Endothelial cell (in vitro differentiated cells): Measurements from ENCODE around the gene ANTXR2. TPM values are rescaled to one million over a fixed set of nuclear protein-coding genes. Genes with fewer than 3 reads are reported as not detected.

Experiments used
- DNase-seq: peaks from one replicate; pipeline ENCODE4 v3.0.0; 2021; ENCODE audit warnings: low spot score
- H3K27ac Mint-ChIP-seq: one replicate; pipeline ENCODE4 v1.8.0; 2021; ENCODE audit warnings: mixed read lengths, inconsistent platforms; ENCODE audit not compliant: unreplicated experiment
- H3K27me3 Mint-ChIP-seq: one replicate; pipeline ENCODE4 v1.8.0; 2021; ENCODE audit warnings: mild to moderate bottlenecking, moderate library complexity, mixed read lengths, inconsistent platforms; ENCODE audit not compliant: unreplicated experiment
- H3K36me3 Mint-ChIP-seq: one replicate; pipeline ENCODE4 v1.8.0; 2021; ENCODE audit warnings: mild to moderate bottlenecking, low read depth, mixed read lengths, inconsistent platforms; ENCODE audit not compliant: unreplicated experiment
- H3K4me1 Mint-ChIP-seq: one replicate; pipeline ENCODE4 v1.8.0; 2021; ENCODE audit warnings: mild to moderate bottlenecking, mixed read lengths, inconsistent platforms; ENCODE audit not compliant: unreplicated experiment
- H3K4me3 Mint-ChIP-seq: one replicate; pipeline ENCODE4 v1.8.0; 2021; ENCODE audit warnings: mild to moderate bottlenecking, mixed read lengths, inconsistent platforms; ENCODE audit not compliant: unreplicated experiment
- H3K9me3 Mint-ChIP-seq: one replicate; pipeline ENCODE4 v1.8.0; 2021; ENCODE audit warnings: mixed read lengths, inconsistent platforms; ENCODE audit not compliant: unreplicated experiment
- total RNA-seq: library from RNA; stranded (reverse); fragmentation: NEBNext Ultra II Directional; extraction: Animal tissue kit (Norgen Biotek cat#: 25700); gene quantifications from one replicate; pipeline ENCODE4 v1.2.1, GENCODE V29; 2021; ENCODE audit not compliant: unreplicated experiment
- TF ChIP-seq, protein P1 (sequence below): fragments of 200-600 bp; sonication (generic); IDR thresholded peaks from one replicate; pipeline ENCODE4 v1.5.0; 2021; ENCODE audit warnings: antibody characterized with exemption; ENCODE audit not compliant: unreplicated experiment

Gene ANTXR2
- total RNA-seq, 1 donor from 2014 or later, result 176 TPM

DNA sequence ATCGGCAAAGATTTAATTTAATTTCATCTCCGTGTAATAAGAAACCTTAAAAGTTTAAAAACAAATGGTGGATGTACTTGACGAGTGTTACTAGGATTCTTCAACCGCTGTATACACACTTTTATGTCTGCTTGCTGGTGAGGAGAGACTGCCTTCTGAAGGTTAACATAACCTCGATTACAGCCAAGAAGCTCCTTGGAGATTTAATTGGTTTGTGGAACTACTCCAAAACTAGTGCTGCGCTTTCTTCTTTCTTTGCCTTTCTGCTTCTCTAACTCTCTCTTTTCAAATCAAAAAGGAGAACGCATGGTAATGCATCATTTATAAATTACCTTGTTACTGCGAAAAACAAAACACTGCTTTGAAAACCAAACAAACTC is 109.0 kb downstream of the ANTXR2 start:
- no peaks in the 10 kb centered on the region for H3K9me3 Mint-ChIP-seq
- H3K27me3 Mint-ChIP-seq, result peaks cover 2% of the 10 kb centered on the region
- H3K36me3 Mint-ChIP-seq, result peaks cover 20% of the 10 kb centered on the region
- H3K4me1 Mint-ChIP-seq, result peaks cover 23% of the 10 kb centered on the region
- H3K4me3 Mint-ChIP-seq, result peak overlapping the region; percentile 74
- no peak for DNase-seq
- H3K27ac Mint-ChIP-seq, result peak overlapping the region; percentile 82
- TF ChIP-seq, protein P1, sequence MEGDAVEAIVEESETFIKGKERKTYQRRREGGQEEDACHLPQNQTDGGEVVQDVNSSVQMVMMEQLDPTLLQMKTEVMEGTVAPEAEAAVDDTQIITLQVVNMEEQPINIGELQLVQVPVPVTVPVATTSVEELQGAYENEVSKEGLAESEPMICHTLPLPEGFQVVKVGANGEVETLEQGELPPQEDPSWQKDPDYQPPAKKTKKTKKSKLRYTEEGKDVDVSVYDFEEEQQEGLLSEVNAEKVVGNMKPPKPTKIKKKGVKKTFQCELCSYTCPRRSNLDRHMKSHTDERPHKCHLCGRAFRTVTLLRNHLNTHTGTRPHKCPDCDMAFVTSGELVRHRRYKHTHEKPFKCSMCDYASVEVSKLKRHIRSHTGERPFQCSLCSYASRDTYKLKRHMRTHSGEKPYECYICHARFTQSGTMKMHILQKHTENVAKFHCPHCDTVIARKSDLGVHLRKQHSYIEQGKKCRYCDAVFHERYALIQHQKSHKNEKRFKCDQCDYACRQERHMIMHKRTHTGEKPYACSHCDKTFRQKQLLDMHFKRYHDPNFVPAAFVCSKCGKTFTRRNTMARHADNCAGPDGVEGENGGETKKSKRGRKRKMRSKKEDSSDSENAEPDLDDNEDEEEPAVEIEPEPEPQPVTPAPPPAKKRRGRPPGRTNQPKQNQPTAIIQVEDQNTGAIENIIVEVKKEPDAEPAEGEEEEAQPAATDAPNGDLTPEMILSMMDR, result no peak

DNA sequence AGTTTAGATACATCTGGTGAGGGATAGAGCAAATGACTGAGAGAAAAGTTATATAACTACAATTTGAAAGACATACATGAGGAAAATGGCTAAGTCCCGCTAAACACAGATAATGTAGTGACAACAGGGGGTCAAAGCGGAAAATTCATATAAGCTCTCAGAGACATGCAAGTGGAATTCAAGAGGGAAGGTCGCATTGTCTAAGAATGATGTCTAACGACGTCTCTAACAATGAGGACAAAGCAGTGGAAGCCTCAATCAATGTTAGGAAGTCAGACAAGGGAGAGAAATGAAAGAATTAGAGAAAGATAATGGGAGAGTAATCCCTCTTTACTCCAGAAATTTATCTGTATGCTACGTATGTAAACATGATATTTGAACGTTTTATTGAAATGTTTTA is 113.4 kb downstream of the ANTXR2 start:
- peak overlapping the region; percentile 70 for H3K27ac Mint-ChIP-seq
- H3K36me3 Mint-ChIP-seq, result peaks cover 9% of the 10 kb centered on the region
- no peak overlapping the region for H3K4me3 Mint-ChIP-seq
- peaks cover 14% of the 10 kb centered on the region for H3K4me1 Mint-ChIP-seq
- TF ChIP-seq, protein P1, result no peak
- peaks cover 2% of the 10 kb centered on the region for H3K27me3 Mint-ChIP-seq
- no peak for DNase-seq
- no peaks in the 10 kb centered on the region for H3K9me3 Mint-ChIP-seq

DNA sequence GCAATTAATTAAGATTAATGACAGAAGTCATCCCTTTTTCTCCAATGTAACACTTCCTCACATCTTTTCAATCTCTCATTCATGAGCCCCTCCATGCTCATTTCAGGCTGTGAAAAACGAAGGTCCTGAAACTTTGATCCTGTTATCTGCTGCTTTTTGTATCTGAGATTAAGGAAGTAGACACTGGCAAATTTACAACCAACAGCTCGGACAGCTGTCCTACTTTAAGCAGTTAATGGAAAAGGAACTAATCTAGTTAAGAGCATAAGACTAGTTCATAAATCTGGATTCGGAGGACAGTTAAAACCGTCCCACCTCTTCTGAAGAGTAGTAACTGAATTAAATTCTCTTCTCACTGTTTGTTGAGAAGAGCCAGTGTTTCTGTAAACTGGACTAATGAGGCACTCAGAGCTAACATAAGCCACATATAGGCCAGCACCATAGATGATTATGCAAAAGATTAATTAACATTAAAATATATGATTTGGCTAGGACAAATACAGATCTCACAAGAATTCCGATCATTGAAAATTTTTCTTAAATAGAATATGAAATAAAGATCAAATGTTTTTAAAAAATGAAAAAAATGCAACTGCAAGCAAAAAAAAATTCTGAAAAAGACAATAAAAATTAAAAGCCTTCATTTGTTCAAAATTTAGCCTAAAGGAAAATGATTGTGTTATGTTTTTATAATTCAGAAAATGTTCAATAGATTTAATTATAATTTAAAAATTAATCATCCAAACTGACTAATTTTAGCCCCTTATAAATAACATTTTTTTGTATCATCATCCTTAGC is 114.4 kb downstream of the ANTXR2 start:
- peaks cover 3% of the 10 kb centered on the region for H3K36me3 Mint-ChIP-seq
- peaks cover 2% of the 10 kb centered on the region for H3K27me3 Mint-ChIP-seq
- TF ChIP-seq, protein P1, result no peak
- H3K4me3 Mint-ChIP-seq, result no peak overlapping the region
- no peak overlapping the region for H3K27ac Mint-ChIP-seq
- H3K4me1 Mint-ChIP-seq, result peaks cover 8% of the 10 kb centered on the region
- no peaks in the 10 kb centered on the region for H3K9me3 Mint-ChIP-seq
- no peak for DNase-seq

DNA sequence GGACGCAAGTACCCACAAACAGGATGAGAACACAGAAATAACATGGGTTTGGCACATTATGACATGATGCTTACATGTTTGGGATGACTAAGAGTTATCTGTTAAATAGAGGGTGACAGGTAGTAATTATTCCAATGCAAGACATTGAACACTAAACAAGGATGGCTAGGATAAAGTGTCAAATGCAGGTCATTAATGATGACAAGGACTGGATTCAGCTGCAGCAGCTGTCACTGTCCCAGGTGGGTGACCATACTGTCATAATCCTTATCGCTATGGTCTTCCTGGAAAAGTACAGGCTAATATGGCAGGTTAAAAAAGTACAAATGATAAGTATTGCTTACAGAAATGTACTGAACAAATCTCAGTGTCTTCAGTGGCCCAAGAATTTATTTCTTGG is 123.9 kb downstream of the ANTXR2 start:
- no peak overlapping the region for H3K4me3 Mint-ChIP-seq
- no peaks in the 10 kb centered on the region for H3K27me3 Mint-ChIP-seq
- H3K9me3 Mint-ChIP-seq, result no peaks in the 10 kb centered on the region
- TF ChIP-seq, protein P1, result no peak
- H3K4me1 Mint-ChIP-seq, result no peaks in the 10 kb centered on the region
- no peak overlapping the region for H3K27ac Mint-ChIP-seq
- no peak for DNase-seq
- peaks cover 3% of the 10 kb centered on the region for H3K36me3 Mint-ChIP-seq

DNA sequence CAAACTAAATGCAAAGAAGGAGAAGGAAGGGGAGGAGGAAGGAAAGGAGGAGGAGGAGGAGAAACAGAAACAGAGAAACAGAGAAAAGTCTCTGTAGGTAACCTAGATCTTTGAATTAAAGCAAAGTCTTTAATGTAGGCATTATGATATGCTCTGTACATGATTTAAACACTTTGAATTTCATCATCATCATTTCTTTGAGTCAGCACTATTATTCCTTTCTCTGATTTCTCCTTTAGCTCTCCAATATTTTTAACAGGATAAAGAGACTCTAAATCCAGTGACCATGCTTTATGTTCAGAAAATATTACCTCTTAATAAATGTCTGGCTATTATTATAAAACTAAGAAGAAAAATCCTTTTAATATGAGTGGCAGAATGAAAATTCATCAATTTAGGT is 124.3 kb downstream of the ANTXR2 start:
- TF ChIP-seq, protein P1, result no peak
- H3K36me3 Mint-ChIP-seq, result peaks cover 3% of the 10 kb centered on the region
- DNase-seq, result no peak
- no peaks in the 10 kb centered on the region for H3K9me3 Mint-ChIP-seq
- H3K27ac Mint-ChIP-seq, result no peak overlapping the region
- H3K4me3 Mint-ChIP-seq, result no peak overlapping the region
- H3K4me1 Mint-ChIP-seq, result no peaks in the 10 kb centered on the region
- H3K27me3 Mint-ChIP-seq, result no peaks in the 10 kb centered on the region
